Stomach (tissue), 9 donors: ENCODE results near the gene CEBPE. TPM values are rescaled to one million over a fixed set of nuclear protein-coding genes. Genes with fewer than 3 reads are reported as not detected.

Experiments used
- DNase-seq, 2 donors: peaks; one replicate each; pipeline versions ENCODE4 v3.0.0 to v3.0.0-alpha.2; 2013 to 2019
- H3K27ac ChIP-seq, 5 donors: fragments of 200-600 bp in 4 of 5; sonication (generic) in 4 of 5; one replicate each; pipeline ENCODE4 v1.5.1; 2013 to 2019; ENCODE audit warnings: mild to moderate bottlenecking in 1 of 5, moderate library complexity in 1 of 5
- H3K27me3 ChIP-seq, 3 donors: fragments of 200-600 bp; sonication (generic); one replicate each; pipeline ENCODE4 v1.5.1; 2017 to 2019; ENCODE audit warnings: mixed run types in 1 of 3
- H3K36me3 ChIP-seq, 4 donors: fragments of 200-600 bp; sonication (generic); 1 replicate in 3 of 4; 2 replicates in 1 of 4; pipeline ENCODE4 v1.5.1; 2016 to 2019
- H3K4me1 ChIP-seq, 4 donors: fragments of 200-600 bp; sonication (generic); one replicate each; pipeline ENCODE4 v1.5.1; 2016 to 2019
- H3K4me3 ChIP-seq, 4 donors: fragments of 200-600 bp; sonication (generic) in 3 of 4; one replicate each; pipeline ENCODE4 v1.5.1; 2016 to 2019; ENCODE audit warnings: mild to moderate bottlenecking in 1 of 4
- H3K9me3 ChIP-seq, 4 donors: fragments of 200-600 bp; sonication (generic); one replicate each; pipeline ENCODE4 v1.5.1; 2016 to 2019
- EP300 ChIP-seq: sonication (generic); formaldehyde crosslinking; IDR thresholded peaks from one replicate; pipeline ENCODE4 v1.6.1; 2017; ENCODE audit warnings: antibody characterized with exemption
- POLR2A ChIP-seq, 4 donors: fragments of 450-650 bp; IDR thresholded peaks; one replicate each; pipeline ENCODE4 v1.6.1; 2016; ENCODE audit warnings: antibody characterized with exemption in 4 of 4, control low read depth in 2 of 4, mild to moderate bottlenecking in 1 of 4, moderate library complexity in 1 of 4
- POLR2AphosphoS5 ChIP-seq, 3 donors: sonication (generic); formaldehyde crosslinking; IDR thresholded peaks; one replicate each; pipeline ENCODE4 v1.6.1; 2016; ENCODE audit warnings: antibody characterized with exemption in 3 of 3
- WGBS, 5 donors: extraction: QIAGEN DNeasy Blood & Tissue Kit in 3 of 5; methylation state at CpG; one replicate each; pipeline versions ENCODE4 v1.1.5 to v1.1.7; 2013 to 2018; 5-methylcytosine and 5-hydroxymethylcytosine counted together
- intact Hi-C: fragments of 100-400 bp; cut with DNase I; formaldehyde crosslinking; loops from one replicate; pipeline ENCODE4 v1.15.1; 2023; ENCODE audit warnings: low total_unique reads
- polyA plus RNA-seq, 3 donors: library from polyadenylated mRNA; stranded (reverse); fragments of 200-250 nt; gene quantifications; one replicate each; pipeline ENCODE4 v1.2.3, GENCODE V29; 2013
- total RNA-seq, 5 donors: library from RNA; depleted of rRNA; stranded (reverse); fragments of >200 nt; gene quantifications; one replicate each; pipeline versions ENCODE4 v1.1.0 to v1.2.3, GENCODE V29; 2014 to 2016
- TF ChIP-seq, protein P1 (sequence below), 7 experiments: fragments of 450-650 bp in 4 of 7; fragments of 200-600 bp in 3 of 7; sonication (generic) in 3 of 7; IDR thresholded peaks; one replicate each; pipeline ENCODE4 v1.5.1; 2016 to 2019; ENCODE audit warnings: antibody characterized with exemption in 7 of 7, control low read depth in 2 of 7, mild to moderate bottlenecking in 1 of 7
- donor health status: healthy with polysubstance abuse.
- donor health status: Bipolar disorder and iron deficiency.
- donor health status: healthy.

Gene CEBPE
- total and polyA plus RNA-seq, 8 donors, result 0.37 TPM; not detected in 7

DNA sequence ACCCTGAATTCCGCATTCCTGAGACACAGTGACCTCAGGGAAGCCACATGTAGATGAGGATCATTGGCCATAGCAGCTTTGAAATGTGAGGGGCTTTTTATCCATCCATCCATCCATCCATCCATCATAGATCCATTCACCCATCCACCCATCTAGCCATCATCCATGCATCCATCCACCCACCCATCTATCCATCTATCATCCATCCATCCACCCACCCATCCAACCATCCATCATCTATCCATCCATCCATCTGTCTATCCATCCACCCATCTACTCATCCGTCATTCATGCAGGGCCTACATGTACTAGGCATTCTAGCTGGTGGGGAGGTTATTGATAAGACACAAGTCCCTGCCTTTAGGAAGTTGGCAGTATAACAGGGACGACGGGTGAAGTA, 27.9 kb upstream of the CEBPE start:
- 87 to 99% (median 94%) methylated on average over 4 of the region's 4 CpGs for WGBS, 5 donors
- intact Hi-C loops, result no loop called here
- Histone ChIP-seq H3K36me3 (peaks cover 0 to 19% (median 11%) of the 10 kb centered on the region in 4 donors), H3K27ac (peak overlapping the region in 4 of 5 donors; percentile 59 to 93 (median 64)), H3K4me1 (peaks cover 10 to 75% (median 46%) of the 10 kb centered on the region in 4 donors), H3K4me3 (no peak overlapping the region), H3K9me3 (no peaks in the 10 kb centered on the region), H3K27me3 (no peaks in the 10 kb centered on the region)
- DNase-seq, result no peak
- TF ChIP-seq EP300, result no peak
- TF ChIP-seq POLR2A (IDR thresholded peaks at IDR 0.05), result no peak
- no peak for TF ChIP-seq POLR2AphosphoS5 (IDR thresholded peaks at IDR 0.05)
- TF ChIP-seq, protein P1, sequence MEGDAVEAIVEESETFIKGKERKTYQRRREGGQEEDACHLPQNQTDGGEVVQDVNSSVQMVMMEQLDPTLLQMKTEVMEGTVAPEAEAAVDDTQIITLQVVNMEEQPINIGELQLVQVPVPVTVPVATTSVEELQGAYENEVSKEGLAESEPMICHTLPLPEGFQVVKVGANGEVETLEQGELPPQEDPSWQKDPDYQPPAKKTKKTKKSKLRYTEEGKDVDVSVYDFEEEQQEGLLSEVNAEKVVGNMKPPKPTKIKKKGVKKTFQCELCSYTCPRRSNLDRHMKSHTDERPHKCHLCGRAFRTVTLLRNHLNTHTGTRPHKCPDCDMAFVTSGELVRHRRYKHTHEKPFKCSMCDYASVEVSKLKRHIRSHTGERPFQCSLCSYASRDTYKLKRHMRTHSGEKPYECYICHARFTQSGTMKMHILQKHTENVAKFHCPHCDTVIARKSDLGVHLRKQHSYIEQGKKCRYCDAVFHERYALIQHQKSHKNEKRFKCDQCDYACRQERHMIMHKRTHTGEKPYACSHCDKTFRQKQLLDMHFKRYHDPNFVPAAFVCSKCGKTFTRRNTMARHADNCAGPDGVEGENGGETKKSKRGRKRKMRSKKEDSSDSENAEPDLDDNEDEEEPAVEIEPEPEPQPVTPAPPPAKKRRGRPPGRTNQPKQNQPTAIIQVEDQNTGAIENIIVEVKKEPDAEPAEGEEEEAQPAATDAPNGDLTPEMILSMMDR (IDR thresholded peaks at IDR 0.05), result no peak

DNA sequence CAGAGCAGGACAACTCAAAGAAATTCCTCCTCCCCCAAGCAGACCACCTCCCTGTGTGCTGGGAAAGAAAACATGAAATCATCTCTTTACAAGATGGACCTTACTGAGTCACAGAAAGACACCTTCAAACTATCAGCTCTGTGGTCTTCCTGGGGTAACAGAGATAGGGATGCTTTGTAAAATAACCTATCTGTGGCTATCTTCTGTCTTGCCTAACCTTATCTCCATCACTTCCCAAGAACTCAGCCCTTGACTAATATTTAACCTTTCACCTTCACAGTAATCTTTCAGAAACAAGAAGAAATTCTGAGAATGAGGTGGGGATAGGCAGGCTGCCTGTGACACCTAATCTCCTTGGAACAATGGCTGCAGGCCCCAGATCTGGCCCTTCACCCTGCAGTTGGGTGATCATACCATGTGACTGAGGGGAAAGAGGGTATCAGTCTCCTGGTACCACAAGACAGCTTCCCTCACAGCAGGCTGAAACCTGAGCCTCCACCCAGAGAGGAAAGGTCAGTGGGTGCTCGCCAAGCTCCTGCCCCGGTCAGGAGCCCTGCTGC, 27.4 kb upstream of the CEBPE start:
- TF ChIP-seq POLR2AphosphoS5 (IDR thresholded peaks at IDR 0.05) (no peak), EP300 (no peak), POLR2A (IDR thresholded peaks at IDR 0.05) (no peak)
- TF ChIP-seq, protein P1 (IDR thresholded peaks at IDR 0.05), result no peak
- H3K27ac ChIP-seq, result peak overlapping the region in 4 of 5 donors; percentile 59 to 93 (median 64)
- no peak overlapping the region for H3K4me3 ChIP-seq
- no peaks in the 10 kb centered on the region for H3K27me3 ChIP-seq
- intact Hi-C loops, result no loop called here
- 65 to 89% (median 77%) methylated on average over 2 of the region's 2 CpGs for WGBS, 5 donors
- H3K9me3 ChIP-seq, result no peaks in the 10 kb centered on the region
- peaks cover 9 to 76% (median 47%) of the 10 kb centered on the region in 4 donors for H3K4me1 ChIP-seq
- no peak for DNase-seq
- H3K36me3 ChIP-seq, result peaks cover 0 to 19% (median 11%) of the 10 kb centered on the region in 4 donors

- DNase-seq, result no peak
- H3K9me3 ChIP-seq, result no peaks in the 10 kb centered on the region
- H3K27me3 ChIP-seq, result no peaks in the 10 kb centered on the region
- H3K36me3 ChIP-seq, result peaks cover 0 to 17% (median 7%) of the 10 kb centered on the region in 4 donors
- WGBS, 5 donors, result 53 to 68% (median 59%) methylated on average over 4 of the region's 4 CpGs
- no peak overlapping the region for H3K4me3 ChIP-seq
- H3K4me1 ChIP-seq, result peaks cover 9 to 72% (median 48%) of the 10 kb centered on the region in 4 donors
- intact Hi-C loops, result no loop called here
- TF ChIP-seq, protein P1 (IDR thresholded peaks at IDR 0.05), result no peak
- TF ChIP-seq EP300 (peak; percentile 52), POLR2AphosphoS5 (IDR thresholded peaks at IDR 0.05) (peak; percentile 30 to 80 (median 60))
- peak overlapping the region in 4 of 5 donors; percentile 59 to 93 (median 64) for H3K27ac ChIP-seq
Measured at GRCh38 chr14:23145794-23146350, 26.8 kb upstream of the CEBPE start.

DNA sequence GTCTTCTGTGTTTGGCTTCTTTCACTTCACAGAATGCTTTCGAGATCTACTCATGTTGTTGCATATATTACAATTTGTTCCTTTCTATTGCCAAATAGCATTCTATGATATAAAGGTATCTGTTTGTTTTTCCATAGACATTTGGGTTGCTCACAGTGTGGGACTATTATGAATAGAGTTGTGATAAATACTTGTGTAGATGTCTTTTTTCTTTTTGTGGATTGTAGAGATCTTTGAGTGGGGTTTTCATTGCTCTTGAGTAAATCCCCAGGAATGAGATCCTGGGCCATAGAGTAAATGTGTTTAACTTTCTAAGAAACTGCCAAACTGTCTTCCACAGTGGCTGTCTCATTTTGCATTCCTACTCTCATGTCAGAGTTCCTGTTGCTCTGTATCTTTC, 24.9 kb upstream of the CEBPE start:
- peak overlapping the region in 2 of 5 donors; percentile 10 to 93 for H3K27ac ChIP-seq
- DNase-seq, result no peak
- H3K4me3 ChIP-seq, result no peak overlapping the region
- TF ChIP-seq POLR2AphosphoS5 (IDR thresholded peaks at IDR 0.05), result no peak
- TF ChIP-seq, protein P1 (IDR thresholded peaks at IDR 0.05), result no peak
- no peak for TF ChIP-seq POLR2A (IDR thresholded peaks at IDR 0.05)
- no peak for TF ChIP-seq EP300
- no peaks in the 10 kb centered on the region for H3K9me3 ChIP-seq
- H3K27me3 ChIP-seq, result no peaks in the 10 kb centered on the region
- H3K36me3 ChIP-seq, result peaks cover 14 to 34% (median 25%) of the 10 kb centered on the region in 4 donors
- WGBS, 5 donors, result 61 to 90% (median 73%) methylated on average over 1 of the region's 1 CpG
- intact Hi-C loops, result no loop called here
- peaks cover 9 to 87% (median 43%) of the 10 kb centered on the region in 4 donors for H3K4me1 ChIP-seq
